Right forelimb (tissue), 1 donor: ENCODE measurements around the gene CDON.
"Not testable (repeated sequence)": the region's sequence is repeated elsewhere in the genome, so short reads cannot be mapped to it uniquely, and the experiment has no call there.

ENCODE experiments used
- DNase-seq: peaks from one replicate; pipeline ENCODE4 v3.0.0-alpha.2; 2018

CDON gene

GRCh38 chr11:126035718-126036117 is 26.9 kb downstream of the CDON start:
- no peak for DNase-seq

GRCh38 chr11:126034933-126035425 is 27.7 kb downstream of the CDON start:
- DNase-seq = no peak

GRCh38 chr11:126034039-126034932 is 28.4 kb downstream of the CDON start:
- no peak for DNase-seq

- DNase-seq = no peak
Measured at GRCh38 chr11:126032375-126032774, 30.3 kb downstream of the CDON start.

- DNase-seq = no peak
Measured at GRCh38 chr11:126029805-126030204, 32.9 kb downstream of the CDON start.

GRCh38 chr11:126029237-126029636 is 33.4 kb downstream of the CDON start:
- no peak for DNase-seq

- DNase-seq = not testable (repeated sequence)
Measured at GRCh38 chr11:126028534-126028933, 34.1 kb downstream of the CDON start.

- DNase-seq = no peak
Measured at GRCh38 chr11:126026579-126026978, 36.1 kb downstream of the CDON start.

- no peak for DNase-seq
Measured at GRCh38 chr11:126025822-126026221, 36.8 kb downstream of the CDON start.

GRCh38 chr11:126024123-126024522 is 38.5 kb downstream of the CDON start:
- DNase-seq = no peak

- no peak for DNase-seq
Measured at GRCh38 chr11:126012852-126013251, 49.8 kb downstream of the CDON start.

GRCh38 chr11:126011754-126012153 is 50.9 kb downstream of the CDON start:
- DNase-seq = no peak

GRCh38 chr11:126011265-126011664 is 51.4 kb downstream of the CDON start:
- DNase-seq = no peak

GRCh38 chr11:126008956-126009355 is 53.7 kb downstream of the CDON start:
- DNase-seq = no peak

GRCh38 chr11:126007238-126007637 is 55.4 kb downstream of the CDON start:
- DNase-seq = no peak

GRCh38 chr11:126006068-126006467 is 56.6 kb downstream of the CDON start:
- no peak for DNase-seq

- DNase-seq = no peak
Measured at GRCh38 chr11:126002181-126002580, 60.5 kb downstream of the CDON start.

- no peak for DNase-seq
Measured at GRCh38 chr11:125999234-125999880, 63.3 kb downstream of the CDON start.

- no peak for DNase-seq
Measured at GRCh38 chr11:125998267-125998666, 64.4 kb downstream of the CDON start.

GRCh38 chr11:125995313-125995712 is 67.4 kb downstream of the CDON start:
- DNase-seq = no peak

GRCh38 chr11:125994509-125994908 is 68.2 kb downstream of the CDON start:
- DNase-seq = no peak

- DNase-seq = no peak
Measured at GRCh38 chr11:125992893-125993292, 69.8 kb downstream of the CDON start.

GRCh38 chr11:125990244-125990643 is 72.4 kb downstream of the CDON start:
- no peak for DNase-seq

GRCh38 chr11:125987066-125987641 is 75.5 kb downstream of the CDON start:
- no peak for DNase-seq
